ENCODE data around the gene PHACTR2. TPM values are rescaled to one million over a fixed set of nuclear protein-coding genes. Genes with fewer than 3 reads are reported as not detected.
"Not testable (repeated sequence)": the region's sequence is repeated elsewhere in the genome, so short reads cannot be mapped to it uniquely, and the experiment has no call there.

PHACTR2 gene
- polyA plus RNA-seq (2011; rRNA removed) = 26.8 and 38.0 TPM in 2 replicates
- polyA minus RNA-seq (2011; rRNA and poly(A)+ RNA removed) = 55.2 and 58.4 TPM in 2 replicates

GRCh38 chr6:143677891-143678791 lies at the start of gene PHACTR2:
Gene PHACTR2, plus strand, starts transcription at chr6:143677965. Its CDS starts 199 bp downstream, at chr6:143678164.
- no peak for TF ChIP-seq CTCF (IDR thresholded peaks at IDR 0.05; ENCODE audit: low read depth, low read length)
- ChIA-PET CTCF (interaction anchor here (0.5 to 1.0 kb wide), 2 partner anchors 62 to 103 kb away, joined by 3 read pairs; no protein-coding TSS in a partner anchor), POLR2A (interaction anchor here (0.5 to 0.7 kb wide), 3 partner anchors 69 to 165 kb away, joined by 3 to 4 read pairs (median 4); partner anchors contain the start of gene LTV1)
- Histone ChIP-seq H3K4me3 (ENCODE audit: low read depth, low read length) (peak within 1 kb of the TSS; percentile 75), H3K9me3 (ENCODE audit: control insufficient read depth, insufficient read depth, low read length) (no peaks in the 10 kb centered on the region), H3K27me3 (ENCODE audit: control insufficient read depth, insufficient read depth, low read length) (no peaks in the 10 kb centered on the region), H3K27ac (ENCODE audit: low read depth, low read length) (peak within 1 kb of the TSS; percentile 72)
- DNase-seq (ENCODE audit: low read depth, low spot score) = no peak

GRCh38 chr6:143629104-143630080 lies 48.4 kb upstream of the PHACTR2 start:
- peak; percentile 50 for DNase-seq (ENCODE audit: low read depth, low spot score)
- Histone ChIP-seq H3K9me3 (ENCODE audit: control insufficient read depth, insufficient read depth, low read length) (no peaks in the 10 kb centered on the region), H3K27me3 (ENCODE audit: control insufficient read depth, insufficient read depth, low read length) (no peaks in the 10 kb centered on the region), H3K4me3 (ENCODE audit: low read depth, low read length) (no peak overlapping the region), H3K27ac (ENCODE audit: low read depth, low read length) (no peak overlapping the region)
- CTCF ChIA-PET = interaction anchor here (0.5 to 0.7 kb wide), 2 partner anchors 54 to 619 kb away, joined by 3 read pairs; no protein-coding TSS in a partner anchor
- POLR2A ChIA-PET = interaction anchor here (0.8 kb wide), 1 partner anchor 13 kb away, joined by 3 read pairs; no protein-coding TSS in a partner anchor
- TF ChIP-seq CTCF (IDR thresholded peaks at IDR 0.05; ENCODE audit: low read depth, low read length) = no peak

GRCh38 chr6:143631196-143631595 lies 46.6 kb upstream of the PHACTR2 start:
- H3K4me3 ChIP-seq (ENCODE audit: low read depth, low read length); CTCF ChIA-PET; DNase-seq (ENCODE audit: low read depth, low spot score): not testable (repeated sequence)

GRCh38 chr6:143632894-143633293 lies 44.9 kb upstream of the PHACTR2 start:
- ChIA-PET CTCF (no interaction called here), POLR2A (no interaction called here)
- H3K27me3 ChIP-seq (ENCODE audit: control insufficient read depth, insufficient read depth, low read length) = no peaks in the 10 kb centered on the region
- no peak for TF ChIP-seq CTCF (IDR thresholded peaks at IDR 0.05; ENCODE audit: low read depth, low read length)
- DNase-seq (ENCODE audit: low read depth, low spot score) = no peak
- H3K4me3 ChIP-seq (ENCODE audit: low read depth, low read length) = no peak overlapping the region
- no peak overlapping the region for H3K27ac ChIP-seq (ENCODE audit: low read depth, low read length)
- H3K9me3 ChIP-seq (ENCODE audit: control insufficient read depth, insufficient read depth, low read length) = no peaks in the 10 kb centered on the region

More at GRCh38 chr6:143631196-143631595, 46.6 kb upstream of the PHACTR2 start:
- H3K27ac ChIP-seq (ENCODE audit: low read depth, low read length); H3K27me3 ChIP-seq (ENCODE audit: control insufficient read depth, insufficient read depth, low read length); H3K9me3 ChIP-seq (ENCODE audit: control insufficient read depth, insufficient read depth, low read length); POLR2A ChIA-PET: not testable (repeated sequence)

- no peaks in the 10 kb centered on the region for H3K27me3 ChIP-seq (ENCODE audit: control insufficient read depth, insufficient read depth, low read length)
- no peak overlapping the region for H3K4me3 ChIP-seq (ENCODE audit: low read depth, low read length)
- no peak for TF ChIP-seq CTCF (IDR thresholded peaks at IDR 0.05; ENCODE audit: low read depth, low read length)
- ChIA-PET POLR2A (no interaction called here), CTCF (no interaction called here)
- no peak for DNase-seq (ENCODE audit: low read depth, low spot score)
- H3K9me3 ChIP-seq (ENCODE audit: control insufficient read depth, insufficient read depth, low read length) = no peaks in the 10 kb centered on the region
- no peak overlapping the region for H3K27ac ChIP-seq (ENCODE audit: low read depth, low read length)
Measured at GRCh38 chr6:143634486-143634885, 43.3 kb upstream of the PHACTR2 start.

Data from AG04450 (cell line).